ENCODE measurements around the gene CA14.
A peak's percentile ranks its signal among the peaks of the same experiment; 100 is the strongest.
"Not testable (repeated sequence)": the region's sequence is repeated elsewhere in the genome, so short reads cannot be mapped to it uniquely, and the experiment has no call there.

Gene CA14

GRCh38 chr1:150257624-150258585 lies at the start of gene CA14:
CA14 (plus strand) TSS chr1:150257774; CDS start chr1:150258129, 355 bp downstream.
- no peak for DNase-seq

GRCh38 chr1:150208460-150208859 lies 49.1 kb upstream of the CA14 start:
- not testable (repeated sequence) for DNase-seq

GRCh38 chr1:150210091-150210490 lies 47.5 kb upstream of the CA14 start:
- DNase-seq = peak; percentile 90

GRCh38 chr1:150210706-150211105 lies 46.9 kb upstream of the CA14 start:
- DNase-seq = peak; percentile 91

GRCh38 chr1:150212070-150212469 lies 45.5 kb upstream of the CA14 start:
- no peak for DNase-seq

- no peak for DNase-seq
These were observed 44.1 kb upstream of the CA14 start for GRCh38 chr1:150213170-150214098.

- DNase-seq = not testable (repeated sequence)
These were observed 43.3 kb upstream of the CA14 start for GRCh38 chr1:150214099-150214756.

- not testable (repeated sequence) for DNase-seq
These were observed 41.7 kb upstream of the CA14 start for GRCh38 chr1:150215855-150216254.

- DNase-seq = no peak
These were observed 36.0 kb upstream of the CA14 start for GRCh38 chr1:150221552-150221951.

GRCh38 chr1:150224983-150225382 lies 32.6 kb upstream of the CA14 start:
- no peak for DNase-seq

- DNase-seq = no peak
These were observed 32.0 kb upstream of the CA14 start for GRCh38 chr1:150225546-150225945.

- DNase-seq = no peak
These were observed 31.1 kb upstream of the CA14 start for GRCh38 chr1:150226486-150226885.

- DNase-seq = no peak
These were observed 30.3 kb upstream of the CA14 start for GRCh38 chr1:150227228-150227627.

GRCh38 chr1:150228246-150228645 lies 29.3 kb upstream of the CA14 start:
- not testable (repeated sequence) for DNase-seq

GRCh38 chr1:150232921-150233320 lies 24.7 kb upstream of the CA14 start:
- not testable (repeated sequence) for DNase-seq

GRCh38 chr1:150233359-150234308 lies 23.9 kb upstream of the CA14 start:
- DNase-seq = no peak

- no peak for DNase-seq
These were observed 23.3 kb upstream of the CA14 start for GRCh38 chr1:150234309-150234565.

GRCh38 chr1:150234566-150235293 lies 22.8 kb upstream of the CA14 start:
- DNase-seq = peak; percentile 62

GRCh38 chr1:150235294-150235851 lies 22.2 kb upstream of the CA14 start:
- DNase-seq = no peak

- peak; percentile 100 for DNase-seq
These were observed 21.5 kb upstream of the CA14 start, which contains the start of gene ANP32E for GRCh38 chr1:150235852-150236613. ANP32E (minus strand) TSS chr1:150236112; CDS start chr1:150235786, 326 bp downstream.
